Measurements from ENCODE around the gene IMMP2L. TPM values are rescaled to one million over a fixed set of nuclear protein-coding genes. Genes with fewer than 3 reads are reported as not detected.
"Not testable (repeated sequence)": the region's sequence is repeated elsewhere in the genome, so short reads cannot be mapped to it uniquely, and the experiment has no call there.

The IMMP2L gene
- polyA plus RNA-seq, 4 donors = 38.6 to 48.8 (median 40.6) TPM

DNA sequence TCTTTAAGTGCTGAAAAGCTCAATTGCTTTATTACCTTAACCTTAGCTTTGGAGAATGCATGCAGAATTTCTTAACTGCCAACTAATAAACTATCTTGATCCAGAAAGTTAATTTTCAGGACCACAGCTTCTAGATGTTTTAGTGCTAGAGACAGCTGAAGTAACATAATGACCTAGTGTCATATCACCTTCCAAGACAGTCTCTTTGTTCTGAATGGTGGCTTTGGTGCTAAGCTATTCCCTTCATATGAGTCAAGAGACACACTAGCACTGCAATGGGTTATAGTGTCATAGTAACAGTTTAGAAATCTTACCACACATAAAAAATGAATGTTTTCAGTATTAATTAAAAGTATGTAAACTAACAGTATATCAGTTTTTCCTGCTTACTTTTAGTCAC, 586.8 kb downstream of the IMMP2L start:
- DNase-seq (ENCODE audit: low read depth in 4 of 4, low spot score in 2 of 4) = peak in 2 of 4 donors; percentile 1 to 6

- DNase-seq (ENCODE audit: low read depth in 4 of 4, low spot score in 2 of 4) = no peak
These were observed 587.9 kb downstream of the IMMP2L start for GRCh38 chr7:110974441-110974840.

- no peak for DNase-seq (ENCODE audit: low read depth in 4 of 4, low spot score in 2 of 4)
These were observed 588.9 kb downstream of the IMMP2L start for GRCh38 chr7:110973196-110973990.

GRCh38 chr7:110964775-110965174, 597.5 kb downstream of the IMMP2L start:
- no peak for DNase-seq (ENCODE audit: low read depth in 4 of 4, low spot score in 2 of 4)

DNA sequence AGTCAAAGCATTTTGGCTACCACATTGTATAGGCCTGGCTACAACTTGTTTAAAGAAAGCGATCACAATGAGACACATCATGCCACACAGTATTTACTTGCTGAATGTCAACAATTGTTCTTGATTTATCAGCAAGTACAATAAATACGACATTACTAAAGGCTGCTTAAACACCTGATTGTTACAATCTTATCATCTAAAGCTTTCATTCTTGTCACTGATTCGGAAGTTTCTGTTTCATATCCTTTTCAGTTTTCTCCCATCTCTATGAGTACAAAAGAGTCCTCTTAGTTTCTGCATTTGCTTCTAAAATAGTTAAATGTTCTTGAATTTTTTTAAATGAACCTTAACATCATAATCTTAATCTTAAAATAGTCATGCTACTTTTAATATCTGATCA, 599.5 kb downstream of the IMMP2L start:
- no peak for DNase-seq (ENCODE audit: low read depth in 4 of 4, low spot score in 2 of 4)

- no peak for DNase-seq (ENCODE audit: low read depth in 4 of 4, low spot score in 2 of 4)
These were observed 599.9 kb downstream of the IMMP2L start for GRCh38 chr7:110962374-110962773.

GRCh38 chr7:110960811-110961210, 601.5 kb downstream of the IMMP2L start:
- DNase-seq (ENCODE audit: low read depth in 4 of 4, low spot score in 2 of 4) = no peak

GRCh38 chr7:110948280-110948679, 614.0 kb downstream of the IMMP2L start:
- no peak for DNase-seq (ENCODE audit: low read depth in 4 of 4, low spot score in 2 of 4)

- DNase-seq (ENCODE audit: low read depth in 4 of 4, low spot score in 2 of 4) = no peak
These were observed 614.9 kb downstream of the IMMP2L start for GRCh38 chr7:110947408-110947807.

DNA sequence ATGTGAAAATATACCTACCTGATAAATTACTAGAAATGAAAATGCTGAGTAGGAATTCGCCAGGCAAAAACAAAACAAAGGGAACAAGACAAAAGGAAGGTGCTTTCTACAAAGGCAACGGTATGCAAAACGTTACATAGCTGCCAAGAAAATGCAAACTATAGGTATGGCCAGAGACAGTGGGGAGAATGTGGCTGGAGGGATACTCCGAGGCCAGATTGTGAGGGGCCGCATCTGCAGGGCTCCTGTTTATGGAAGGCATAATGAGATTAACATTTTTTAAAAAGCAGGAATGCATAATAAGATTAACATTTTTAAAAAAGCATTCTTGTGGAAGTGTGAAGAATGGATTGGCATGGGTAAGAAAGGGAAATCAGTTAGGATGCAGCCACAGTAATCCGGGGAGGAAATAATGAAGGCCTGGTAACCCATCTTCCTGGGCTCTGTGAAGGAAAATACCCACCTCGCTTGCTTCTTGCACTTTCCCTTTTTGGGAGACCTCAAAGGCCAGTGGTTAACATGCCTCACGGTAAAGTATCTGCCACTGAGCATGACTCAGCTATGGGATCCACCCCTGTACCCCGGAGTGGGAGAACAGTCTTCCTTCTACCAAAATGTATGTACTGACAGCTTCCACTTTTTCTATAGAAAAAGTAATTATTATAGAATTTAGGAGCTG, 617.2 kb downstream of the IMMP2L start:
- no peak for DNase-seq (ENCODE audit: low read depth in 4 of 4, low spot score in 2 of 4)

DNA sequence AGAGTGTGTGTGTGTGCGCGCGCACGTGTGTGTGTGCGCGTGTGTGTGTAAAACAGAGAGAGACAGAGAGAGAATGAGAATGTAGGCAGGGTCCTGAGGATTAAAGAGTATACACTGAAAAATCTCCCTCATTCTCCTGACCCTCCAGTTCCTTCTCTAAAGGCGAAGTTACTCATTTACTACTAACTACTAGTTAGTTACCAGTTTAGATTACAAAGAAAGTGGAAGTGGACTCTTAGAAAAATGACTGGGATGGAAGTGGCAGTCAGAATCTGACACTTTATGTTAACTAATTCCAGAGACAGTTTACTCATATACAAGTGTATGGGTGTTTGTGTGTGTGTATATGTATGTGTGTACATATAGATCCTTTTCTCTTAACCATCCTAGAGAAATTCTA, 617.8 kb downstream of the IMMP2L start:
- DNase-seq (ENCODE audit: low read depth in 4 of 4, low spot score in 2 of 4) = no peak

- no peak for DNase-seq (ENCODE audit: low read depth in 4 of 4, low spot score in 2 of 4)
These were observed 618.5 kb downstream of the IMMP2L start for GRCh38 chr7:110943701-110944345.

- no peak for DNase-seq (ENCODE audit: low read depth in 4 of 4, low spot score in 2 of 4)
These were observed 620.9 kb downstream of the IMMP2L start for GRCh38 chr7:110941385-110941784.

DNA sequence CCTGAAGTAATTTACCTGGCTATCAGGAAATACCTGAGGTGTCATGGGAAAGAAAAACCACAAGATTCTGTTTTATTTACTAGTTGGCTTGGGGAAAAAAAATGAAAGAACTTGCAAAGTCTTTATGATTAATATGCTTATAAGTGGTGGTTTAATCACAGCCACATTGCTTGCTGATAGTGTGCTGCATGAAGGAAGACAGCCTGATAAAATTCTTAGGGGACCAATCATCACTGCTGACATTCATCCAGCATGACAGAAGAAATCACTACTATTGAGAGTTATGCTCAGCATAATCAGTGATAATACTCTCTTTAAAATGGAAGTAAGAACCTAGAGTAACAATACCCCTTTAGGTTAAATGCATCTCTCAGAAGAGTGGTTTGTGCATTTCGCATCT, 621.5 kb downstream of the IMMP2L start:
- DNase-seq (ENCODE audit: low read depth in 4 of 4, low spot score in 2 of 4) = no peak

- DNase-seq (ENCODE audit: low read depth in 4 of 4, low spot score in 2 of 4) = no peak
These were observed 624.1 kb downstream of the IMMP2L start for GRCh38 chr7:110938165-110938564.

GRCh38 chr7:110936665-110937064, 625.6 kb downstream of the IMMP2L start:
- not testable (repeated sequence) for DNase-seq (ENCODE audit: low read depth in 4 of 4, low spot score in 2 of 4)

DNA sequence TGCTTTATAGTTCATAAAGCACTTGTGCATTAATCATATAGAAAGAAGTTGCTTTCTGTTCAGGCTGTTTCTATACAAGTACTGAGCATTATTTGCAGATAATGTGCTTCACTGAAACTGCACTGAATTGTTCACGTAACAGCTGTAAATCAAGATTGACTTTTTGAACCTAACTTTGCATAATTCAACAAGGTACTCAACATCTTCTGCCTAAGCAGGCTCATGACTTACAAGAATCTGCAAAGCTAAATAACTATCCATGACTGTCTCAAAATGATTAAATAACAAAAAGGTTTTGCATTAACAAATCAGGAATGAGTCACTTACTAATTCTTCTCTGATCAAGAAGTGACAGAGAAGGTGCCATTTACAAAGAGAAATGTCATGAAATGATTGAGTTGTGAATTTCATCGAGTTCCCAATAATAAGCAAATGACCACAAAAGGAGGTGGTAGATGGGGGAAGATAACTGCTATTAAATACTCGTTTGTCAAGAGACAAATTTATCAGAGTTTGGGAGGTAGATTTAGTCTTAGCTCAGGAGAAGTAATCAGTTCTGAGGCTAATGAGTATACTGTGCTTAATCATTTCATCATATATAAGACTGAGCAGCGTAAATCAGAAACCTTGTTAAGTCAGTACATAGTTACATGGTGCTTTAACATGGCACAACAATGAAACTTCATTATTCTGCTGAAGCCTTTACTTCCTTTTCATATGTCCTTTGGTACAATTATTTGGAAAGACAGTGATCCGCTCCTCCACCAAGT, 632.6 kb downstream of the IMMP2L start:
- DNase-seq (ENCODE audit: low read depth in 4 of 4, low spot score in 2 of 4) = no peak

- no peak for DNase-seq (ENCODE audit: low read depth in 4 of 4, low spot score in 2 of 4)
These were observed 639.4 kb downstream of the IMMP2L start for GRCh38 chr7:110922906-110923305.

- DNase-seq (ENCODE audit: low read depth in 4 of 4, low spot score in 2 of 4) = no peak
These were observed 640.6 kb downstream of the IMMP2L start for GRCh38 chr7:110921595-110922151.

DNA sequence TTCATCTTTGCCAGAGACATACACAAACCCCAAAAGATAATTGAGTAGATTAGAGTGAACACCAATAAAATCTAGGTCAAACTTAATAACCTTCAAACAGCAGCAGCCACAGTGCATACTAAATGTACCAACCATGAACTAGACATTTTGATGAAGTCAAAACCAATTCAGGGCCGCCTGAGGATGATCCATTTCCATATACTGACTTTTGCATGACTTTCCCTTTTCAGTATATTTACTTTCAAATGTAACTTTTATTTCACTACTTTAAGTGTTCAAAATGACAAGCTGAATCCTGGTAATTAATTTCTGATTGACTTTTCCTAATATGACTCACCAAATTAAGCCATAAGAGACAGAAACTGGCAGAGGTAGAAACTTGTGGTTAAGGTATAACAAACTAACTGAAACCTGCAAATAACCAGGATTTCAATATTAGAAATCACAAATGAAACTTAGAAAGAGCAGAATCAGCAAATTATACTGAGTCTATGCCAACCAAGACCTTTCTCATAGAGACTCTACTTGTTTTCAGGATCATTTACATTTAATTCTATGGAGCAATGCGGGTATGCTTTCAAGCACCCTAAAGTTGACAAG, 643.2 kb downstream of the IMMP2L start:
- DNase-seq (ENCODE audit: low read depth in 4 of 4, low spot score in 2 of 4) = no peak

All from left renal cortex interstitium (tissue), 4 donors.